K562 (cell line): ENCODE results near the gene CD24. TPM values are rescaled to one million over a fixed set of nuclear protein-coding genes. Genes with fewer than 3 reads are reported as not detected.
"Not testable (repeated sequence)": the region's sequence is repeated elsewhere in the genome, so short reads cannot be mapped to it uniquely, and the experiment has no call there.

Experiments
- ATAC-seq: fragments of 200-7000 bp; cut with Tn5 transposase; 3 replicates; pipeline ENCODE4 v1.9.1; 2020; ENCODE audit warnings: moderate library complexity
- BruUV-seq: library from RNA; stranded (reverse); fragments of 400-500 nt; replicated peaks from 2 replicates; lab custom pipeline; 2021; lab: Mats Ljungman, UMichigan
- CTCF ChIA-PET: fragments of 300-600 bp; formaldehyde crosslinking; extraction: SDS; loops from one replicate; lab custom pipeline; 2021; ENCODE audit warnings: low intra/inter-chr PET ratio; lab: Yijun Ruan, JAX
- POLR2A ChIA-PET: fragments of 300-600, 350-650 bp; sonication (Branson Sonifier 250); formaldehyde crosslinking; extraction: SDS; loops from one replicate; lab custom pipeline; 2021; ENCODE audit warnings: antibody characterized with exemption, inconsistent platforms; lab: Yijun Ruan, JAX
- DNase-seq, 4 experiments: peaks; one replicate each; pipeline versions ENCODE4 v3.0.0 to v3.0.0-alpha.2; 2011 to 2018; ENCODE audit warnings: low spot score in 3 of 4, mixed read lengths in 3 of 4; ENCODE audit errors: extremely low read depth in 1 of 4
- FAIRE-seq: peaks from 2 replicates; lab custom pipeline; 2011; peaks lifted over from hg19 to GRCh38; lab: Jason Lieb, UNC
- H2AFZ ChIP-seq: 2 replicates; pipeline ENCODE4 v1.6.0; 2011; ENCODE audit warnings: low read depth, low read length, control low read depth, inconsistent platforms
- H3K27ac ChIP-seq: fragments of 200-600 bp; 3 replicates; pipeline ENCODE4 v1.8.0; 2011; ENCODE audit warnings: low read depth, mild to moderate bottlenecking, control low read depth, inconsistent platforms, low read length, moderate library complexity, mixed read lengths; ENCODE audit errors: extremely low read depth
- H3K27me3 ChIP-seq, 2 experiments: fragments of 300-600 bp in 1 of 2; 2 replicates in 1 of 2; 3 replicates in 1 of 2; pipeline versions ENCODE4 v1.6.0 to v1.8.0; 2011; ENCODE audit warnings: inconsistent platforms in 2 of 2, low read length in 2 of 2, mild to moderate bottlenecking in 1 of 2, mixed read lengths in 1 of 2, moderate library complexity in 1 of 2; ENCODE audit not compliant: control insufficient read depth in 2 of 2, insufficient read depth in 2 of 2
- H3K36me3 ChIP-seq: fragments of 300-600 bp; 3 replicates; pipeline ENCODE4 v1.8.0; 2011; ENCODE audit warnings: mild to moderate bottlenecking, low read length, inconsistent platforms; ENCODE audit not compliant: control insufficient read depth, insufficient read depth
- H3K4me1 ChIP-seq, 2 experiments: fragments of 200-600 bp in 1 of 2; replicated peaks in 1 of 2; 2 replicates in 1 of 2; 3 replicates in 1 of 2; pipeline versions ENCODE4 v1.5.1 to v1.8.0; 2011; ENCODE audit warnings: inconsistent platforms in 2 of 2, low read length in 2 of 2, mild to moderate bottlenecking in 1 of 2, mixed read lengths in 1 of 2, moderate library complexity in 1 of 2; ENCODE audit not compliant: control insufficient read depth in 2 of 2, insufficient read depth in 2 of 2
- H3K4me2 ChIP-seq: 2 replicates; pipeline ENCODE4 v1.6.1; 2011; ENCODE audit warnings: low read length, control low read depth, inconsistent platforms, mixed read lengths; ENCODE audit not compliant: insufficient read depth
- H3K4me3 ChIP-seq: fragments of 200-600 bp; sonication (generic), shearing (Covaris generic); 2 replicates; pipeline ENCODE4 v1.5.1; 2016; ENCODE audit warnings: control low read depth, inconsistent platforms
- H3K79me2 ChIP-seq: fragments of 200-600 bp; 3 replicates; pipeline ENCODE4 v1.8.0; 2011; ENCODE audit warnings: low read length, inconsistent platforms; ENCODE audit not compliant: control insufficient read depth, insufficient read depth
- H3K9ac ChIP-seq, 2 experiments: 2 replicates each; pipeline versions ENCODE4 v1.6.0 to v1.6.1; 2011; ENCODE audit warnings: low read depth in 2 of 2, low read length in 2 of 2, control low read depth in 1 of 2, inconsistent platforms in 1 of 2, mild to moderate bottlenecking in 1 of 2, mixed read lengths in 1 of 2; ENCODE audit not compliant: insufficient read depth in 1 of 2
- H3K9me1 ChIP-seq: one replicate; pipeline ENCODE4 v1.6.0; 2011; ENCODE audit warnings: inconsistent platforms, mild to moderate bottlenecking, low read length, moderate library complexity; ENCODE audit not compliant: control insufficient read depth, insufficient read depth
- H3K9me3 ChIP-seq: replicated peaks from 2 replicates; pipeline ENCODE4 v1.5.1; 2011; ENCODE audit warnings: low read depth, low read length, inconsistent platforms; ENCODE audit not compliant: control insufficient read depth, insufficient read depth
- H4K20me1 ChIP-seq: replicated peaks from 2 replicates; pipeline ENCODE4 v1.6.1; 2011; ENCODE audit warnings: low read length, inconsistent platforms, mixed read lengths; ENCODE audit not compliant: control insufficient read depth, insufficient read depth
- ATF1 ChIP-seq, 2 experiments: fragments of 450-650 bp in 1 of 2; IDR thresholded peaks; 2 replicates each; pipeline ENCODE4 v1.6.1; 2016; ENCODE audit warnings: missing compliant biosample characterization in 1 of 2, missing genetic modification characterization in 1 of 2
- BHLHE40 ChIP-seq: IDR thresholded peaks from 2 replicates; pipeline ENCODE4 v1.6.1; 2011; ENCODE audit warnings: low read length, improper control_type of control experiment
- HNRNPK ChIP-seq: fragments of 200-400 bp; formaldehyde crosslinking; IDR thresholded peaks from one replicate; pipeline ENCODE4 v1.6.1; 2018; ENCODE audit warnings: mild to moderate bottlenecking, low read depth, low read length; ENCODE audit not compliant: poor library complexity, severe bottlenecking
- SMC3 ChIP-seq: conservative IDR thresholded peaks from 2 replicates; pipeline ENCODE4 v1.6.1; 2011; ENCODE audit warnings: low read depth, low read length, improper control_type of control experiment; ENCODE audit not compliant: insufficient read depth
- ZNF695 ChIP-seq: fragments of 450-650 bp; formaldehyde crosslinking; IDR thresholded peaks from 2 replicates; pipeline ENCODE4 v1.4.0; 2020; ENCODE audit warnings: mild to moderate bottlenecking, moderate library complexity
- WGBS: fragments of 100-300 bp; shearing (Covaris generic); methylation state at CpG from one replicate; pipeline ENCODE4 v1.1.6; 2016; ENCODE audit warnings: low coverage, mixed read lengths; ENCODE audit not compliant: insufficient coverage; ENCODE audit errors: missing lambda C conversion rate; 5-methylcytosine and 5-hydroxymethylcytosine counted together
- in situ Hi-C: fragments of 300-500 bp; cut with MboI; formaldehyde crosslinking; loops from 4 replicates; pipeline ENCODE4 v1.15.0; 2018; ENCODE audit warnings: inconsistent platforms, mixed read lengths
- intact Hi-C: fragments of 100-400 bp; cut with micrococcal nuclease; formaldehyde crosslinking; loops from 2 replicates; pipeline ENCODE4 v1.14.2; 2022
- polyA plus RNA-seq, 8 experiments: library from polyadenylated mRNA; depleted of rRNA in 4 of 8; stranded (reverse) in 5 of 8; unstranded in 3 of 8; fragments of >200 nt; fragmentation: Nextera tagmentation in 2 of 8; fragmentation: Illumina TruSeq in 1 of 8; extraction: Ambion mirVana in 2 of 8; extraction: Trizol in 1 of 8; gene quantifications; 2 replicates each; pipeline versions ENCODE4 v1.2.1 to v1.2.3, GENCODE V29; 2011 to 2014; ENCODE audit warnings: inconsistent platforms in 1 of 8, missing spikeins in 1 of 8
- total RNA-seq, 7 experiments: library from RNA; depleted of rRNA in 6 of 7; stranded (reverse); fragments of >200 nt in 6 of 7; fragmentation: Illumina TruSeq in 2 of 7; extraction: Trizol in 2 of 7; gene quantifications; 2 replicates each; pipeline versions ENCODE4 v1.2.1 to v1.2.3, GENCODE V29; 2011 to 2021; ENCODE audit warnings: low replicate concordance in 1 of 7
- TF ChIP-seq, protein P1 (sequence below): sonication (generic); formaldehyde crosslinking; IDR thresholded peaks from 2 replicates; pipeline ENCODE4 v1.8.1; 2023; ENCODE audit warnings: mild to moderate bottlenecking, missing genetic modification reagents
- TF ChIP-seq, protein P2 (sequence below): sonication (generic); formaldehyde crosslinking; IDR thresholded peaks from 2 replicates; pipeline ENCODE4 v1.8.0; 2022; ENCODE audit warnings: missing genetic modification reagents, mild to moderate bottlenecking, borderline replicate concordance

Gene CD24
- total and polyA plus RNA-seq, 9 of the 15 experiments (the other 6 are each of a cell fraction or from before 2014, with no cell fraction given) = 8.8 to 155 (median 27.1) TPM

DNA sequence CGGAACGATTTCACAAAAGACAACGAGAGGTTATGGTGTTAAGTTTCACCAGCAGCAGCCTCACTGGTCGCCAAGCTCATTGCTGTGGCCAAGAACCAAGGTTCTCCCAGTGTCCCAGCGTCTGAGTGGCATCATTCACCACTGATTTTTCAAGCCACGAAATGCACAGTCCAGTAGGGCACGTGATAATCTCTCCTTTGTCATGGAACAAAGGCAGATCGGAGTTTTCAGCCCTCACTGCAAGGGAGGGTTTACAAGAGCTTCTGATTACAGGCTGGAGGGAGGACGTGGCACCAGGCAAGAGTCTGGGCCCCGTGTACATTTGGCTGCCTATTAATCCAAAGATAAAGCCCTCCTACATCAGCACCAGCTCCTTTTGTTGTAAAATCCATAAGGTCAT, 2.0 kb downstream of the CD24 start (continued):
- no peak for TF ChIP-seq HNRNPK
- TF ChIP-seq ATF1 (CRISPR knock-in tag; IDR thresholded peaks at IDR 0.05) = no peak
- no peak for TF ChIP-seq ATF1 (tag; IDR thresholded peaks at IDR 0.05)
- no peak for TF ChIP-seq ZNF695 (CRISPR knock-in tag)
- TF ChIP-seq, protein P1, sequence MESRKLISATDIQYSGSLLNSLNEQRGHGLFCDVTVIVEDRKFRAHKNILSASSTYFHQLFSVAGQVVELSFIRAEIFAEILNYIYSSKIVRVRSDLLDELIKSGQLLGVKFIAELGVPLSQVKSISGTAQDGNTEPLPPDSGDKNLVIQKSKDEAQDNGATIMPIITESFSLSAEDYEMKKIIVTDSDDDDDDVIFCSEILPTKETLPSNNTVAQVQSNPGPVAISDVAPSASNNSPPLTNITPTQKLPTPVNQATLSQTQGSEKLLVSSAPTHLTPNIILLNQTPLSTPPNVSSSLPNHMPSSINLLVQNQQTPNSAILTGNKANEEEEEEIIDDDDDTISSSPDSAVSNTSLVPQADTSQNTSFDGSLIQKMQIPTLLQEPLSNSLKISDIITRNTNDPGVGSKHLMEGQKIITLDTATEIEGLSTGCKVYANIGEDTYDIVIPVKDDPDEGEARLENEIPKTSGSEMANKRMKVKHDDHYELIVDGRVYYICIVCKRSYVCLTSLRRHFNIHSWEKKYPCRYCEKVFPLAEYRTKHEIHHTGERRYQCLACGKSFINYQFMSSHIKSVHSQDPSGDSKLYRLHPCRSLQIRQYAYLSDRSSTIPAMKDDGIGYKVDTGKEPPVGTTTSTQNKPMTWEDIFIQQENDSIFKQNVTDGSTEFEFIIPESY (CRISPR knock-in tag) = no peak
- TF ChIP-seq SMC3 = no peak
- peak; percentile 53; the same call in 1 of the 2 replicates for TF ChIP-seq BHLHE40
- TF ChIP-seq, protein P2, sequence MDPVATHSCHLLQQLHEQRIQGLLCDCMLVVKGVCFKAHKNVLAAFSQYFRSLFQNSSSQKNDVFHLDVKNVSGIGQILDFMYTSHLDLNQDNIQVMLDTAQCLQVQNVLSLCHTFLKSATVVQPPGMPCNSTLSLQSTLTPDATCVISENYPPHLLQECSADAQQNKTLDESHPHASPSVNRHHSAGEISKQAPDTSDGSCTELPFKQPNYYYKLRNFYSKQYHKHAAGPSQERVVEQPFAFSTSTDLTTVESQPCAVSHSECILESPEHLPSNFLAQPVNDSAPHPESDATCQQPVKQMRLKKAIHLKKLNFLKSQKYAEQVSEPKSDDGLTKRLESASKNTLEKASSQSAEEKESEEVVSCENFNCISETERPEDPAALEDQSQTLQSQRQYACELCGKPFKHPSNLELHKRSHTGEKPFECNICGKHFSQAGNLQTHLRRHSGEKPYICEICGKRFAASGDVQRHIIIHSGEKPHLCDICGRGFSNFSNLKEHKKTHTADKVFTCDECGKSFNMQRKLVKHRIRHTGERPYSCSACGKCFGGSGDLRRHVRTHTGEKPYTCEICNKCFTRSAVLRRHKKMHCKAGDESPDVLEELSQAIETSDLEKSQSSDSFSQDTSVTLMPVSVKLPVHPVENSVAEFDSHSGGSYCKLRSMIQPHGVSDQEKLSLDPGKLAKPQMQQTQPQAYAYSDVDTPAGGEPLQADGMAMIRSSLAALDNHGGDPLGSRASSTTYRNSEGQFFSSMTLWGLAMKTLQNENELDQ (CRISPR knock-in tag) = no peak

DNA sequence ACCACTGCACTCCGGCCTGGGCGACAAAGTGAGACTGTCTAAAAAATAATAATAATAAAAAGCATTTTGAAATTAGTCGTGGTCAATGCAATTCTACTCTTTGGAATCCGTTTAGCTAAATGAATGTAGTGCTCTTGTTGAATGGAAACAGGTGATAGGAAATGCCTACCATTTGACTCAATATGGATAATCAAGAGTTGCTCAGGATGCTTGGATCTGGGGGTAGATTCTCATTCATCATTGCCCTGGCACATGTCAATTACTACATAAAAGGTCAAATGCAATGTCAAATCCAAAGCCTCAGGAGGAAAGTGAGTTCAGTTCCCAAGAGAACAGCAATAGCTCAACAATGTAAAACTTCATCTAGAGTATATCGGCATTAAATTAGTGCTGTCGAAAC, 3.8 kb downstream of the CD24 start:
- H3K9me1 ChIP-seq, POLR2A ChIA-PET, H3K9ac ChIP-seq, ATAC-seq, H4K20me1 ChIP-seq, in situ Hi-C loops, DNase-seq, H3K4me3 ChIP-seq, H3K9me3 ChIP-seq, H3K36me3 ChIP-seq, H3K27me3 ChIP-seq, FAIRE-seq, CTCF ChIA-PET, H3K79me2 ChIP-seq, H2AFZ ChIP-seq, H3K27ac ChIP-seq, H3K4me2 ChIP-seq: not testable (repeated sequence)
- intact Hi-C loops = loop anchor here (10.0 kb wide), 1 partner anchor 236 kb away; no protein-coding TSS in a partner anchor
- H3K4me1 ChIP-seq = peaks cover 0 to 25% of the 10 kb centered on the region in 2 experiments; a peak in 2 of 5 replicates
- BruUV-seq = TSS peak; percentile 31
- 63% methylated on average over 6 of the region's 6 CpGs for WGBS
